SIG-M5 treated with dmso at 0.1 percent for 504 hours (cell line): ENCODE results near the gene NRIP2.

Experiments used
- DNase-seq: peaks from one replicate; lab custom pipeline; 2025; ENCODE audit not compliant: unreplicated experiment; lab: John Stamatoyannopoulos, UW

NRIP2 gene

GRCh38 chr12:2806700-2807099, 28.1 kb downstream of the NRIP2 start:
- no peak for DNase-seq

- DNase-seq: no peak
Observed at GRCh38 chr12:2805143-2805520, 29.7 kb downstream of the NRIP2 start.

GRCh38 chr12:2804393-2805142, 30.3 kb downstream of the NRIP2 start:
- no peak for DNase-seq

DNA sequence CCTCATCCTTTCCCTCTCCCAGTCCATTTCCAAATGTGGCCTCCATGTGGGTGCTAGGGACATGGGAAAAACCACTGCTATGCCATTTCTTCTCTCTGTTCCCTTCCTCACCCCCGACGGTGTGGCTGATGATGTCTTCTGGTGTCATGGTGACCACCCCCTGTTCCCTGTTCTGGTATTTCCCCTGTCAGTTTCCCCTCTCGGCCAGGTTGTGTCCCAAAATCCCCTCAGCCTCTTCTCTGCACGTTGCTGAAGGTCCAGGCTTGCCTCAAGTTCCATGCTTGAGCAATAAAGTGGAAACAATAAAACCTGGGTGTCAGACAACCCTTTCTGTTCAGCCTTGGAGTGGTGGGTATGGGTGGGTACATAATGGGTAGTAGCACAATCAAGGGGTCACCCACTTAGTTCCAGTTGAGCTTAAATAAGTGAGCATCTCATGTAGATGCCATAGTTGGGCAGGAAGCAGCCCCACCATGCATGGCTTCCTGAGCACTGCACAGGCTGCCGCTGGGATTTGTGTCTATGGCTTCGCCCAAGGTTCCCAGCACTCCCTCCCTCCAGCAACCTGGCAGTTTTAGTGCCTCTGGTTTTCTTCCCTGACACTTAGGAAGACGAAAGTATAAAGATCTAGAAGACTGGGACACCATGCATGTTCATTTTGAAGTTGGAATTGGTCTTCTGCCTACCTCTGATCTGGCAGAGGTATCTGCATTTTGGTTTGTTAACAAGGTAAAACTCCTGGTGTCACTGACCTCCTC, 31.0 kb downstream of the NRIP2 start:
- DNase-seq: no peak

DNA sequence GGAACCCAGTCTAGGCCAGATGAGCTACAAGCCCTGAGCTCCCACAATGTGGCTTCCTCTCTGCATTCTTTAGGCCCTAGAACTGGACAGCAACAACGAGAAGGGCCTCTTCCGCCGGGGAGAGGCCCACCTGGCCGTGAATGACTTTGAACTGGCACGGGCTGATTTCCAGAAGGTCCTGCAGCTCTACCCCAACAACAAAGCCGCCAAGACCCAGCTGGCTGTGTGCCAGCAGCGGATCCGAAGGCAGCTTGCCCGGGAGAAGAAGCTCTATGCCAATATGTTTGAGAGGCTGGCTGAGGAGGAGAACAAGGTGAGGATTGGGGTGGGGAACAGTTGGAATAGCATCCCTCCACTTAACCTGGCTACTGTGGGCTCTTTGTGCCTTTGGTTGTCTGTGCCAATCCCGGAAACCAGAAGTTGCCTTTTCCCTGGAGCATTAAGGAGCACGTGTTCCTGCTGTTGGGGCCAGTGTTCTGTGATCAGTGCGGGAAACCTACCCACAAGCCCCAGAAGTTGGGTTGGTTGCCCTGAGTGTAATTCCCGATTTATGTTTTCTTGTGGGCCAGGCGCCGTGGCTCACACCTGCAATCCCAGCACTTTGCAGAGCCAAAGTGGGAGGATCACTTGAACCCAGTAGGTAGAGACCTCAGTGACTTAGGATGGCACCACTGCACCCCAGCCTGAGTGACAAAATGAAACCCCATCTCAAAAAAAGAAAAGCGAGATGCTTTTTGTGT, 33.6 kb downstream of the NRIP2 start:
- no peak for DNase-seq

- no peak for DNase-seq
Observed at GRCh38 chr12:2800046-2800570, 34.7 kb downstream of the NRIP2 start.

GRCh38 chr12:2797721-2798418, 37.0 kb downstream of the NRIP2 start:
- DNase-seq: no peak

- peak; percentile 38 for DNase-seq
Observed at GRCh38 chr12:2796187-2796666, 38.6 kb downstream of the NRIP2 start.

DNA sequence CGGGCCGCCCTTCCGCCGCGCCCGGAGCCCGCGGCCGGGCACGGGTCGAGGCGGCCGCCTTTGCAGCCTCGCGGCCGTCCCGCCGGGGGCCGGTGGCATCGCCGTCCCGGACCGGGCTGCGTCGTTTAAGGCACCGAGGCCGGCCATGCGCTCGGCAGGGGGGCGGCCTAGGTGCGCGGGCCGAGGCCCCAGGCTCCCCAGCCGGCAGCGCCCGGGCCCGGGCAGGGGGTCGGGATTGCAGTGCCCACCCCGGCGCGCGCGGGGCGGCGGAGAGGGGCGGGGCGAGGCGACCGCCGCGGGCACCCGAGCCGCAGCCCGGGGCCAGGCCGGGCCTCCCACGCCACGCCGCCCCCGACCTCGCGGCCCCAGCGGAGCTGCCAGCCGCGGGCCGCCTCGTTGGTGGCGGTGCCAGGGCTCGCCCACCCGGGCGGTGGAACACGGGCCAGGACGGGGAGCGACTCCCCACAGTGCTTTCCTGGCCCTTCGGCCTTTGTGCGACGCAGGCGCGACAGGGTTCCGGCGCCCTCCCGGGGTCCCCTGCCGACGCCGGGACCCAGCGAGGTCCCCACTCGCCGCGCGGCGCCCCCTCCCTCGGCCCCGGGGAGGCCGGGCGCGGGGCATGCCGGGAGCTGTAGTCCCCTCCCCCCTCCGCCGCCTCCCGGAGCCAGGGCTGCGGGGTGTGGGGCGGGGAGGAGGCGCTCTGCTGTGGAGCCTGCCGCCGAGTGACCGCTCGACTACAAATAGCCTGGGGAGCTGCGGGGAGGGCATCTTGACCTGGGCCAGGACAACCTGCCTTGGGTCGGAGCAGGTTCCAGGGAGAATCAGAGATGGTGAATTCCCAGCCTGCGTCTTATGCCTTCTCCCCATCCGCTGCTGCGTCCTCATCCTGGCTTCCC, 39.3 kb downstream of the NRIP2 start:
- peak; percentile 47 for DNase-seq

GRCh38 chr12:2794736-2795289, 40.0 kb downstream of the NRIP2 start, which contains the start of gene FKBP4:
Gene FKBP4, plus strand, starts transcription at chr12:2794970. Its CDS starts 170 bp downstream, at chr12:2795140.
- DNase-seq: peak; percentile 78

- DNase-seq: no peak
Observed at GRCh38 chr12:2794191-2794735, 40.6 kb downstream of the NRIP2 start.

DNA sequence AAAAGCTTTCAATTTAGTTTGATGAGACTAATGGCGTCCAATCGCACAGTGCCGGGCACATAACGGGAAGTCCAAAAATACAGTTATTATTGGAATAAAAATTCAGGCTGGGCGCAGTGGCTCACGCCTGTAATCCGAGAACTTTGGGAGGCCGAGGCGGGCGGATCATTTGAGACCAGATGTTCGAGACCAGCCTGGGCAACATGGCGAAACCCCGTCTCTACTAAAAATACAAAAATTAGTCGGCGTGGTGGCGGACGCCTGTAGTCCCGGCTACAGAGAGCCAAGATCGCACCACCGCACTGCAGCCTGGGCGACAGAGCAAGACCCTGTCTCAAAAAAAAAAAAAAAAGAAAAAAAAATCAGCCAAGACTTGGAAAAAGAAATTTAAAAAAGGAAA, 41.3 kb downstream of the NRIP2 start:
- no peak for DNase-seq

- no peak for DNase-seq
Observed at GRCh38 chr12:2792671-2793500, 41.9 kb downstream of the NRIP2 start.

GRCh38 chr12:2791089-2791488, 43.7 kb downstream of the NRIP2 start:
- DNase-seq: no peak

GRCh38 chr12:2785017-2785416, 49.8 kb downstream of the NRIP2 start:
- DNase-seq: no peak

GRCh38 chr12:2783936-2784600, 50.8 kb downstream of the NRIP2 start:
- DNase-seq: peak; percentile 42

DNA sequence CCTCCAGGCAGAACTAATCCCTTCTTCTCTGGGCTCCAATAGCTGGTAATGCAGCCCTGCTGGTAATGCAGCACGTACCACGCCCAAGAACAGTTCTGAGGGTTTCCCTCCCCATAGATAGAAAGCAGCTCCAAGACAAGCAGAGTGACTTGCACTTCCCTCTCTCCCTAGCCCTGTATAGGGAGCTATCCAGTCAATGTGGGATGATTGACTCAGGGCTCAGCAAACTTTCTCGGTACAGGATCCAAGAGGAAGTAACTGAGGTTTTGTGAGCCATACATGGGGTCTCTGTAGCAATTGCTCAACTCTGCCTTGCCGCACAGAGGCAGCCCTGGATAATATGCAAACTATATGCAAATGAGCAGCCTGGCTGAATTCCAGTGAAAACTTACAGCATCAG, 55.6 kb downstream of the NRIP2 start:
- peak; percentile 75 for DNase-seq
